Type B pancreatic cell (in vitro differentiated cells): ENCODE data around the gene ZNF324B. TPM values are rescaled to one million over a fixed set of nuclear protein-coding genes. Genes with fewer than 3 reads are reported as not detected.
"Not testable (repeated sequence)": the region's sequence is repeated elsewhere in the genome, so short reads cannot be mapped to it uniquely, and the experiment has no call there.

Experiments
- DNase-seq: peaks from one replicate; pipeline ENCODE4 v3.0.0; 2021; ENCODE audit warnings: mixed read lengths; ENCODE audit not compliant: unreplicated experiment; ENCODE audit errors: extremely low spot score
- H3K27ac Mint-ChIP-seq: 2 replicates; pipeline ENCODE4 v1.8.0; 2021; ENCODE audit warnings: mild to moderate bottlenecking, mixed read lengths
- H3K27me3 Mint-ChIP-seq: 2 replicates; pipeline ENCODE4 v1.8.0; 2021; ENCODE audit warnings: mixed read lengths
- H3K36me3 Mint-ChIP-seq: 2 replicates; pipeline ENCODE4 v1.8.0; 2021; ENCODE audit warnings: mixed read lengths
- H3K4me1 Mint-ChIP-seq: one replicate; pipeline ENCODE4 v1.8.0; 2021; ENCODE audit warnings: mixed read lengths; ENCODE audit not compliant: unreplicated experiment
- H3K4me3 Mint-ChIP-seq: 2 replicates; pipeline ENCODE4 v1.8.0; 2021; ENCODE audit warnings: mild to moderate bottlenecking, mixed read lengths
- H3K9me3 Mint-ChIP-seq: 2 replicates; pipeline ENCODE4 v1.8.0; 2021; ENCODE audit warnings: mixed read lengths
- CTCF ChIP-seq: fragments of 200-600 bp; sonication (generic); conservative IDR thresholded peaks from 2 replicates; pipeline ENCODE4 v1.5.0; 2021; ENCODE audit warnings: antibody characterized with exemption, mild to moderate bottlenecking
- total RNA-seq: library from RNA; stranded (reverse); gene quantifications from 2 replicates; pipeline ENCODE4 v1.2.1, GENCODE V29; 2021; ENCODE audit warnings: low replicate concordance

ZNF324B gene
- total RNA-seq, 1 donor from 2014 or later = 12.7 TPM

- no peak for DNase-seq
- H3K27ac Mint-ChIP-seq = peak overlapping the region; percentile 74
- no peaks in the 10 kb centered on the region for H3K9me3 Mint-ChIP-seq
- H3K4me3 Mint-ChIP-seq = peak overlapping the region; percentile 87
- no peak for TF ChIP-seq CTCF
- H3K27me3 Mint-ChIP-seq = no peaks in the 10 kb centered on the region
- H3K36me3 Mint-ChIP-seq = no peaks in the 10 kb centered on the region
- H3K4me1 Mint-ChIP-seq = peaks cover 12% of the 10 kb centered on the region
These were observed 14.8 kb downstream of the ZNF324B start for GRCh38 chr19:58466089-58466759.

GRCh38 chr19:58466760-58467589, 15.6 kb downstream of the ZNF324B start, which contains the start of gene ZNF324:
Gene ZNF324, plus strand, starts transcription at chr19:58467080. Its CDS starts 2,106 bp downstream, at chr19:58469186.
- no peak for TF ChIP-seq CTCF
- Mint-ChIP-seq H3K36me3 (no peaks in the 10 kb centered on the region), H3K27ac (peak within 1 kb of the TSS; percentile 74), H3K9me3 (no peaks in the 10 kb centered on the region), H3K27me3 (no peaks in the 10 kb centered on the region), H3K4me1 (peaks cover 12% of the 10 kb centered on the region), H3K4me3 (peak within 1 kb of the TSS; percentile 87)
- peak; percentile 98 for DNase-seq

- peak overlapping the region; percentile 66 for H3K27ac Mint-ChIP-seq
- no peak for TF ChIP-seq CTCF
- no peaks in the 10 kb centered on the region for H3K9me3 Mint-ChIP-seq
- no peaks in the 10 kb centered on the region for H3K27me3 Mint-ChIP-seq
- no peaks in the 10 kb centered on the region for H3K36me3 Mint-ChIP-seq
- no peak for DNase-seq
- peaks cover 12% of the 10 kb centered on the region for H3K4me1 Mint-ChIP-seq
- H3K4me3 Mint-ChIP-seq = peak overlapping the region; percentile 87
These were observed 16.9 kb downstream of the ZNF324B start for GRCh38 chr19:58468216-58468839.

GRCh38 chr19:58469241-58470013, 18.0 kb downstream of the ZNF324B start:
- no peaks in the 10 kb centered on the region for H3K36me3 Mint-ChIP-seq
- no peak overlapping the region for H3K27ac Mint-ChIP-seq
- peak overlapping the region; percentile 87 for H3K4me3 Mint-ChIP-seq
- TF ChIP-seq CTCF = no peak
- no peaks in the 10 kb centered on the region for H3K27me3 Mint-ChIP-seq
- H3K4me1 Mint-ChIP-seq = peaks cover 13% of the 10 kb centered on the region
- H3K9me3 Mint-ChIP-seq = no peaks in the 10 kb centered on the region
- DNase-seq = no peak

GRCh38 chr19:58470837-58471543, 19.6 kb downstream of the ZNF324B start:
- H3K27ac Mint-ChIP-seq, H3K4me3 Mint-ChIP-seq, H3K27me3 Mint-ChIP-seq, H3K36me3 Mint-ChIP-seq, H3K9me3 Mint-ChIP-seq, DNase-seq: not testable (repeated sequence)
- H3K4me1 Mint-ChIP-seq = peaks cover 16% of the 10 kb centered on the region
